K562 (cell line): ENCODE measurements around the gene TPD52L2.

Experiments used
- ARNT ChIP-seq, 2 experiments: fragments of 450-650 bp; IDR thresholded peaks; 2 replicates each; pipeline ENCODE4 v1.6.1; 2016; ENCODE audit warnings: mild to moderate bottlenecking in 1 of 2
- BHLHE40 ChIP-seq: IDR thresholded peaks from 2 replicates; pipeline ENCODE4 v1.6.1; 2011; ENCODE audit warnings: low read length, improper control_type of control experiment
- EP300 ChIP-seq: IDR thresholded peaks from 2 replicates; pipeline ENCODE4 v1.6.1; 2012; ENCODE audit warnings: low read length, improper control_type of control experiment
- EZH2 ChIP-seq: IDR thresholded peaks from 2 replicates; pipeline ENCODE4 v1.6.1; 2012; ENCODE audit warnings: low read depth, mild to moderate bottlenecking, inconsistent platforms, low read length, borderline replicate concordance
- RAD21 ChIP-seq, 2 experiments: fragments of 250-450 bp in 1 of 2; fragments of 450-650 bp in 1 of 2; sonication (Bioruptor Pico) in 1 of 2; formaldehyde crosslinking in 1 of 2; IDR thresholded peaks in 1 of 2; conservative IDR thresholded peaks in 1 of 2; 2 replicates each; pipeline versions ENCODE4 v1.4.0 to v1.8.0; 2020 to 2022; ENCODE audit warnings: mild to moderate bottlenecking in 2 of 2, moderate library complexity in 1 of 2
- TF ChIP-seq, protein P1 (sequence below), 3 experiments: IDR thresholded peaks in 2 of 3; conservative IDR thresholded peaks in 1 of 3; 2 replicates each; pipeline ENCODE4 v1.5.1; 2011 to 2012; ENCODE audit warnings: low read length in 3 of 3, mild to moderate bottlenecking in 3 of 3, control low read depth in 2 of 3, improper control_type of control experiment in 1 of 3, inconsistent platforms in 1 of 3, low read depth in 1 of 3, mixed read lengths in 1 of 3, moderate library complexity in 1 of 3; ENCODE audit not compliant: insufficient read depth in 2 of 3
- TF ChIP-seq, protein P2 (sequence below): fragments of 450-650 bp; IDR thresholded peaks from 2 replicates; pipeline ENCODE4 v1.6.1; 2018; ENCODE audit not compliant: partially characterized antibody
- TF ChIP-seq, protein P3 (sequence below): sonication (generic); formaldehyde crosslinking; IDR thresholded peaks from 2 replicates; pipeline ENCODE4 v1.9.0; 2022; ENCODE audit warnings: mild to moderate bottlenecking, missing genetic modification reagents

DNA sequence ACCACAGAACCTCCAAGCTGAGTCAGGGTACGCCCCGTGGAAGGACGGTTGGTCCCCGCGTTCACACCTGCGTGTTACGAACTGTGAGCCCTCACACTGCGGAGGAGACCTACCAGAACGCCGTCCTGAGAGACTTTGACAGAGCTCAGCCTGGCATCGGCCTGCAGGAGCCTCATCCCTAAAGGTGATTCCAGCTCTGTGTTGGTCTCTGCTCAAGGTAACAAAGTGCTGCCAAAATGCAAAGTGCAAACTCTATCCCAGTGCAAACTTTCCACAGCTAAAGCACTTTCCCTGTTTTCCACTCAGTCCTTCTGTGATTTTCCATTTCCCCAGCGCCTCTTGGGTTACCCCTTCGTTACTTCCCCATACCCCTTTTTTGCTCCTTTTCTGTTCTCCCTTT is 25.4 kb upstream of the TPD52L2 start:
- no peak for TF ChIP-seq BHLHE40
- TF ChIP-seq, protein P1, sequence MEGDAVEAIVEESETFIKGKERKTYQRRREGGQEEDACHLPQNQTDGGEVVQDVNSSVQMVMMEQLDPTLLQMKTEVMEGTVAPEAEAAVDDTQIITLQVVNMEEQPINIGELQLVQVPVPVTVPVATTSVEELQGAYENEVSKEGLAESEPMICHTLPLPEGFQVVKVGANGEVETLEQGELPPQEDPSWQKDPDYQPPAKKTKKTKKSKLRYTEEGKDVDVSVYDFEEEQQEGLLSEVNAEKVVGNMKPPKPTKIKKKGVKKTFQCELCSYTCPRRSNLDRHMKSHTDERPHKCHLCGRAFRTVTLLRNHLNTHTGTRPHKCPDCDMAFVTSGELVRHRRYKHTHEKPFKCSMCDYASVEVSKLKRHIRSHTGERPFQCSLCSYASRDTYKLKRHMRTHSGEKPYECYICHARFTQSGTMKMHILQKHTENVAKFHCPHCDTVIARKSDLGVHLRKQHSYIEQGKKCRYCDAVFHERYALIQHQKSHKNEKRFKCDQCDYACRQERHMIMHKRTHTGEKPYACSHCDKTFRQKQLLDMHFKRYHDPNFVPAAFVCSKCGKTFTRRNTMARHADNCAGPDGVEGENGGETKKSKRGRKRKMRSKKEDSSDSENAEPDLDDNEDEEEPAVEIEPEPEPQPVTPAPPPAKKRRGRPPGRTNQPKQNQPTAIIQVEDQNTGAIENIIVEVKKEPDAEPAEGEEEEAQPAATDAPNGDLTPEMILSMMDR (IDR thresholded peaks at IDR 0.05 in 2 of 3, conservative IDR thresholded peaks at IDR 0.05 in 1 of 3; ENCODE audit: insufficient read depth in 2 of 3, low read depth in 1 of 3, low read length in 3 of 3), result no peak
- no peak for TF ChIP-seq EZH2
- TF ChIP-seq ARNT (IDR thresholded peaks at IDR 0.05), result no peak
- TF ChIP-seq, protein P2, sequence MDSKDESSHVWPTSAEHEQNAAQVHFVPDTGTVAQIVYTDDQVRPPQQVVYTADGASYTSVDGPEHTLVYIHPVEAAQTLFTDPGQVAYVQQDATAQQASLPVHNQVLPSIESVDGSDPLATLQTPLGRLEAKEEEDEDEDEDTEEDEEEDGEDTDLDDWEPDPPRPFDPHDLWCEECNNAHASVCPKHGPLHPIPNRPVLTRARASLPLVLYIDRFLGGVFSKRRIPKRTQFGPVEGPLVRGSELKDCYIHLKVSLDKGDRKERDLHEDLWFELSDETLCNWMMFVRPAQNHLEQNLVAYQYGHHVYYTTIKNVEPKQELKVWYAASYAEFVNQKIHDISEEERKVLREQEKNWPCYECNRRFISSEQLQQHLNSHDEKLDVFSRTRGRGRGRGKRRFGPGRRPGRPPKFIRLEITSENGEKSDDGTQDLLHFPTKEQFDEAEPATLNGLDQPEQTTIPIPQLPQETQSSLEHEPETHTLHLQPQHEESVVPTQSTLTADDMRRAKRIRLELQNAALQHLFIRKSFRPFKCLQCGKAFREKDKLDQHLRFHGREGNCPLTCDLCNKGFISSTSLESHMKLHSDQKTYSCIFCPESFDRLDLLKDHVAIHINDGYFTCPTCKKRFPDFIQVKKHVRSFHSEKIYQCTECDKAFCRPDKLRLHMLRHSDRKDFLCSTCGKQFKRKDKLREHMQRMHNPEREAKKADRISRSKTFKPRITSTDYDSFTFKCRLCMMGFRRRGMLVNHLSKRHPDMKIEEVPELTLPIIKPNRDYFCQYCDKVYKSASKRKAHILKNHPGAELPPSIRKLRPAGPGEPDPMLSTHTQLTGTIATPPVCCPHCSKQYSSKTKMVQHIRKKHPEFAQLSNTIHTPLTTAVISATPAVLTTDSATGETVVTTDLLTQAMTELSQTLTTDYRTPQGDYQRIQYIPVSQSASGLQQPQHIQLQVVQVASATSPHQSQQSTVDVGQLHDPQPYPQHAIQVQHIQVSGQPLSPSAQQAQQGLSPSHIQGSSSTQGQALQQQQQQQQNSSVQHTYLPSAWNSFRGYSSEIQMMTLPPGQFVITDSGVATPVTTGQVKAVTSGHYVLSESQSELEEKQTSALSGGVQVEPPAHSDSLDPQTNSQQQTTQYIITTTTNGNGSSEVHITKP, result no peak
- TF ChIP-seq, protein P3, sequence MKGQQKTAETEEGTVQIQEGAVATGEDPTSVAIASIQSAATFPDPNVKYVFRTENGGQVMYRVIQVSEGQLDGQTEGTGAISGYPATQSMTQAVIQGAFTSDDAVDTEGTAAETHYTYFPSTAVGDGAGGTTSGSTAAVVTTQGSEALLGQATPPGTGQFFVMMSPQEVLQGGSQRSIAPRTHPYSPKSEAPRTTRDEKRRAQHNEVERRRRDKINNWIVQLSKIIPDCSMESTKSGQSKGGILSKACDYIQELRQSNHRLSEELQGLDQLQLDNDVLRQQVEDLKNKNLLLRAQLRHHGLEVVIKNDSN (CRISPR knock-in tag), result no peak
- TF ChIP-seq RAD21 (CRISPR knock-in tag; conservative IDR thresholded peaks at IDR 0.05 in 1 of 2, IDR thresholded peaks at IDR 0.05 in 1 of 2), result no peak
- no peak for TF ChIP-seq EP300
